Measurements from ENCODE around the gene RNF207.
A peak's percentile ranks its signal among the peaks of the same experiment; 100 is the strongest.

Gene RNF207

GRCh38 chr1:6252374-6252710 lies 46.4 kb downstream of the RNF207 start:
- no peak for DNase-seq

- no peak for DNase-seq
Measured at GRCh38 chr1:6253380-6253779, 47.5 kb downstream of the RNF207 start.

GRCh38 chr1:6254691-6255090 lies 48.8 kb downstream of the RNF207 start:
- DNase-seq: no peak

GRCh38 chr1:6256645-6257044 lies 50.7 kb downstream of the RNF207 start:
- DNase-seq: no peak

- no peak for DNase-seq
Measured at GRCh38 chr1:6257541-6258069, 51.7 kb downstream of the RNF207 start.

GRCh38 chr1:6258675-6259074 lies 52.8 kb downstream of the RNF207 start:
- no peak for DNase-seq

GRCh38 chr1:6259491-6260362 lies 53.8 kb downstream of the RNF207 start:
- peak; percentile 83 for DNase-seq

- no peak for DNase-seq
Measured at GRCh38 chr1:6260433-6260934, 54.6 kb downstream of the RNF207 start.

GRCh38 chr1:6260961-6261614 lies 55.2 kb downstream of the RNF207 start, which contains the start of gene GPR153:
Gene GPR153, minus strand, starts transcription at chr1:6261098. Its CDS starts 6,193 bp downstream, at chr1:6254905.
- DNase-seq: peak; percentile 25

GRCh38 chr1:6261615-6261995 lies 55.7 kb downstream of the RNF207 start:
- DNase-seq: no peak

GRCh38 chr1:6262555-6263420 lies 56.9 kb downstream of the RNF207 start:
- DNase-seq: no peak

GRCh38 chr1:6263716-6264115 lies 57.8 kb downstream of the RNF207 start:
- DNase-seq: no peak

- DNase-seq: no peak
Measured at GRCh38 chr1:6265151-6265550, 59.2 kb downstream of the RNF207 start.

GRCh38 chr1:6266641-6267040 lies 60.7 kb downstream of the RNF207 start:
- no peak for DNase-seq

GRCh38 chr1:6267686-6268322 lies 61.9 kb downstream of the RNF207 start:
- DNase-seq: no peak

- no peak for DNase-seq
Measured at GRCh38 chr1:6268415-6268814, 62.5 kb downstream of the RNF207 start.

GRCh38 chr1:6269296-6269695 lies 63.4 kb downstream of the RNF207 start:
- DNase-seq: no peak

- DNase-seq: no peak
Measured at GRCh38 chr1:6269720-6270400, 63.9 kb downstream of the RNF207 start.

- no peak for DNase-seq
Measured at GRCh38 chr1:6270401-6270800, 64.5 kb downstream of the RNF207 start.

All from activated CD4-positive, alpha-beta T cell treated with anti-CD3 and anti-CD28 coated beads, Interleukin-2, amount 50 U/mL, for 16 hours (primary cell).